Keratinocyte (primary cell): ENCODE measurements around the gene MAP2K5. TPM values are rescaled to one million over a fixed set of nuclear protein-coding genes. Genes with fewer than 3 reads are reported as not detected.
A peak's percentile ranks its signal among the peaks of the same experiment; 100 is the strongest.

Source experiments
- DNase-seq: peaks from one replicate; pipeline ENCODE4 v3.0.0-alpha.2; 2011; ENCODE audit warnings: low read depth, missing footprints, low spot score
- FAIRE-seq: peaks from 2 replicates; lab custom pipeline; 2011; peaks lifted over from hg19 to GRCh38; lab: Jason Lieb, UNC
- H2AFZ ChIP-seq: 2 replicates; pipeline ENCODE4 v1.6.0; 2012; ENCODE audit warnings: low read length, control low read depth, inconsistent platforms; ENCODE audit not compliant: control insufficient read depth
- H3K27ac ChIP-seq: 2 replicates; pipeline ENCODE4 v1.5.1; 2011; ENCODE audit warnings: low read length; ENCODE audit not compliant: control insufficient read depth, insufficient read depth
- H3K27me3 ChIP-seq: 3 replicates; pipeline ENCODE4 v1.6.0; 2011; ENCODE audit warnings: low read length; ENCODE audit not compliant: control insufficient read depth, insufficient read depth; ENCODE audit errors: extremely low read depth
- H3K36me3 ChIP-seq, 2 experiments: 2 replicates in 1 of 2; 3 replicates in 1 of 2; pipeline ENCODE4 v1.5.1; 2011; ENCODE audit warnings: low read length in 2 of 2, mild to moderate bottlenecking in 1 of 2; ENCODE audit not compliant: control insufficient read depth in 2 of 2, insufficient read depth in 2 of 2; ENCODE audit errors: extremely low read depth in 1 of 2
- H3K4me1 ChIP-seq: 3 replicates; pipeline ENCODE4 v1.5.1; 2011; ENCODE audit warnings: low read length; ENCODE audit not compliant: control insufficient read depth, insufficient read depth; ENCODE audit errors: extremely low read depth
- H3K4me2 ChIP-seq: 3 replicates; pipeline ENCODE4 v1.6.0; 2011; ENCODE audit warnings: low read depth, low read length; ENCODE audit not compliant: control insufficient read depth, insufficient read depth; ENCODE audit errors: extremely low read depth
- H3K4me3 ChIP-seq, 3 experiments: fragments of 200-600 bp in 1 of 3; sonication (generic) in 1 of 3; 2 replicates in 2 of 3; 3 replicates in 1 of 3; pipeline ENCODE4 v1.5.1; 2011 to 2016; ENCODE audit warnings: low read length in 3 of 3, mild to moderate bottlenecking in 3 of 3, control low read depth in 2 of 3, inconsistent platforms in 1 of 3, low read depth in 1 of 3, mixed read lengths in 1 of 3, mixed run types in 1 of 3, moderate library complexity in 1 of 3; ENCODE audit not compliant: control insufficient read depth in 2 of 3, insufficient read depth in 2 of 3; ENCODE audit errors: extremely low read depth in 1 of 3
- H3K79me2 ChIP-seq: 2 replicates; pipeline ENCODE4 v1.6.0; 2012; ENCODE audit warnings: low read length; ENCODE audit not compliant: control insufficient read depth, insufficient read depth
- H3K9ac ChIP-seq: 3 replicates; pipeline ENCODE4 v1.6.0; 2011; ENCODE audit warnings: low read length; ENCODE audit not compliant: control insufficient read depth, insufficient read depth; ENCODE audit errors: extremely low read depth
- H3K9me1 ChIP-seq: 3 replicates; pipeline ENCODE4 v1.6.0; 2011; ENCODE audit warnings: low read length; ENCODE audit not compliant: control insufficient read depth, insufficient read depth; ENCODE audit errors: extremely low read depth
- H3K9me3 ChIP-seq: 2 replicates; pipeline ENCODE4 v1.5.1; 2012; ENCODE audit warnings: low read depth, low read length; ENCODE audit not compliant: control insufficient read depth
- H4K20me1 ChIP-seq: 3 replicates; pipeline ENCODE4 v1.6.0; 2011; ENCODE audit warnings: low read length; ENCODE audit not compliant: control insufficient read depth, insufficient read depth; ENCODE audit errors: extremely low read depth
- EZH2 ChIP-seq: IDR thresholded peaks from one replicate; pipeline ENCODE4 v1.6.1; 2012; ENCODE audit warnings: inconsistent platforms, mild to moderate bottlenecking, low read length, moderate library complexity
- dilution Hi-C: fragments of 300-500 bp; cut with MboI; formaldehyde crosslinking; loops from one replicate; pipeline ENCODE4 v1.7.0; 2020; ENCODE audit warnings: low sequenced_read_pairs; ENCODE audit not compliant: extremely low pct_ligation_motif_present
- polyA plus RNA-seq, 5 experiments: library from polyadenylated mRNA; depleted of rRNA in 3 of 5; stranded (reverse) in 3 of 5; stranded (forward) in 1 of 5; unstranded in 1 of 5; fragments of >200 nt; gene quantifications; 1 replicate in 1 of 5; 2 replicates in 3 of 5; 3 replicates in 1 of 5; pipeline versions ENCODE4 v1.2.1 to v1.2.3, GENCODE V29; 2011 to 2012; ENCODE audit warnings: missing spikeins in 2 of 5, low read depth in 1 of 5, low replicate concordance in 1 of 5
- TF ChIP-seq, protein P1 (sequence below), 3 experiments: IDR thresholded peaks in 1 of 3; conservative IDR thresholded peaks in 1 of 3; optimal IDR thresholded peaks in 1 of 3; 2 replicates in 2 of 3; 3 replicates in 1 of 3; pipeline versions ENCODE3 to v1.5.1; 2011; ENCODE audit warnings: low read length in 3 of 3, mild to moderate bottlenecking in 3 of 3, moderate library complexity in 2 of 3, control low read depth in 1 of 3, inconsistent platforms in 1 of 3; ENCODE audit not compliant: insufficient read depth in 2 of 3; ENCODE audit errors: extremely low read depth in 1 of 3

The MAP2K5 gene
- polyA plus RNA-seq, 1 donor (not counting 4 experiments of a cell fraction or from before 2014, with no cell fraction given), result 3.6 TPM

DNA sequence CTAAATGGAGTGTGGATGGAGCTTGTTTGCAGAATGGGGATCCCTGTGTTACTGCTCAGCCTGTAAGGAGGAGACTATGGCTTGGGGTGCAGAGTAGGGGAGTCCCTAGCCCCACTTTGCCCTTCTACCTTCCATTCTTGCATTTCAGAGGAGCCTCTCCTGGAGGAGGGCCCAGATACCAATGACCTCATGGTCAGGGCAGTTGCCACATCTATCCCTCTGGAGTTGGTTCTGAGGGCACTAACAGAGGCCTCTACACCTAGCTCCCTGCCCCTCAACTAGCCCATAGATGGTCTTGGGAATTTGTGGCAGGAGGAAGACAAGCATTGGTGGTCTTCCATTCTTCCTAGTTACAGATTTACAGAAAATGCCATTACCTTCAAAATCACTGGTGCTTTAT lies 288.9 kb downstream of the MAP2K5 start:
- DNase-seq, result no peak
- no peak overlapping the region for H3K4me2 ChIP-seq
- no peak overlapping the region for H3K4me3 ChIP-seq
- H2AFZ ChIP-seq, result no peak overlapping the region
- H3K4me1 ChIP-seq, result peaks cover 17% of the 10 kb centered on the region
- H3K9me1 ChIP-seq, result no peaks in the 10 kb centered on the region
- H3K27me3 ChIP-seq, result peaks cover 97% of the 10 kb centered on the region
- H3K79me2 ChIP-seq, result no peaks in the 10 kb centered on the region
- H3K27ac ChIP-seq, result no peak overlapping the region
- H3K36me3 ChIP-seq, result no peaks in the 10 kb centered on the region
- H4K20me1 ChIP-seq, result peaks cover under 1% of the 10 kb centered on the region
- no peak for FAIRE-seq
- no peaks in the 10 kb centered on the region for H3K9me3 ChIP-seq
- dilution Hi-C loops, result no loop called here
- no peak overlapping the region for H3K9ac ChIP-seq
- TF ChIP-seq, protein P1, sequence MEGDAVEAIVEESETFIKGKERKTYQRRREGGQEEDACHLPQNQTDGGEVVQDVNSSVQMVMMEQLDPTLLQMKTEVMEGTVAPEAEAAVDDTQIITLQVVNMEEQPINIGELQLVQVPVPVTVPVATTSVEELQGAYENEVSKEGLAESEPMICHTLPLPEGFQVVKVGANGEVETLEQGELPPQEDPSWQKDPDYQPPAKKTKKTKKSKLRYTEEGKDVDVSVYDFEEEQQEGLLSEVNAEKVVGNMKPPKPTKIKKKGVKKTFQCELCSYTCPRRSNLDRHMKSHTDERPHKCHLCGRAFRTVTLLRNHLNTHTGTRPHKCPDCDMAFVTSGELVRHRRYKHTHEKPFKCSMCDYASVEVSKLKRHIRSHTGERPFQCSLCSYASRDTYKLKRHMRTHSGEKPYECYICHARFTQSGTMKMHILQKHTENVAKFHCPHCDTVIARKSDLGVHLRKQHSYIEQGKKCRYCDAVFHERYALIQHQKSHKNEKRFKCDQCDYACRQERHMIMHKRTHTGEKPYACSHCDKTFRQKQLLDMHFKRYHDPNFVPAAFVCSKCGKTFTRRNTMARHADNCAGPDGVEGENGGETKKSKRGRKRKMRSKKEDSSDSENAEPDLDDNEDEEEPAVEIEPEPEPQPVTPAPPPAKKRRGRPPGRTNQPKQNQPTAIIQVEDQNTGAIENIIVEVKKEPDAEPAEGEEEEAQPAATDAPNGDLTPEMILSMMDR (optimal IDR thresholded peaks at IDR 0.05 in 1 of 3, IDR thresholded peaks at IDR 0.05 in 1 of 3, conservative IDR thresholded peaks at IDR 0.05 in 1 of 3; ENCODE audit: extremely low read depth in 1 of 3, insufficient read depth in 2 of 3, low read length in 3 of 3), result no peak
- TF ChIP-seq EZH2, result no peak

DNA sequence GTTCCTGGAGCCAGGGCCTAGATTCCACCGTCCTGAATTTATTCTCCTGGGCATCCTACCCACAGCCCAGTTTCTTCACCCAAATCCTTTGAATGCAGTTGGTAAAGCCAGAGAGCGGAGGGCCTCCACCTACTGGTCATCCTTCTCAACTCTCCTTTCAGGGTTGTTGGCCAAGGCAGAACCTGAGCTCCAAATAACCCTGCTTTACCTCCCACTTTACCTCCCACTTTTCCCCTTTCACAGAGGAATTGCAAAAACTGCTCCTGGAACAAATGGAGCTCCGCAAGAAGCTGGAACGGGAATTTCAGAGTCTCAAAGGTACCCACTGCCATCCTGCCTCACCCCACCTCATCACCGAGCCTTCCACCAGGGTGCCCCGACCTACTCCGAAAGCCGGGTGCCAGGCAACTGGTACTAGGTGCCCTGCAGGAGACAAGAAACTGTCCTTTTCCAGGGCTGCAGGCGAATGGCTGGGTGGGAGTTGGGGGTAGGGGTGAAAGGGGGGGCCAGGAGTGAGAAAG lies 289.6 kb downstream of the MAP2K5 start:
- peak; percentile 11 for TF ChIP-seq EZH2
- TF ChIP-seq, protein P1 (optimal IDR thresholded peaks at IDR 0.05 in 1 of 3, IDR thresholded peaks at IDR 0.05 in 1 of 3, conservative IDR thresholded peaks at IDR 0.05 in 1 of 3; ENCODE audit: extremely low read depth in 1 of 3, insufficient read depth in 2 of 3, low read length in 3 of 3), result peak in 1 of 3 experiments; percentile 34
- DNase-seq (no peak), FAIRE-seq (no peak)
- Histone ChIP-seq H3K9me1 (no peaks in the 10 kb centered on the region), H3K79me2 (no peaks in the 10 kb centered on the region), H3K36me3 (no peaks in the 10 kb centered on the region), H3K9ac (no peak overlapping the region), H3K27ac (no peak overlapping the region), H3K27me3 (peaks cover 89% of the 10 kb centered on the region), H2AFZ (no peak overlapping the region), H3K4me2 (no peak overlapping the region), H3K9me3 (no peaks in the 10 kb centered on the region), H3K4me1 (peaks cover 17% of the 10 kb centered on the region), H4K20me1 (no peaks in the 10 kb centered on the region), H3K4me3 (no peak overlapping the region)
- dilution Hi-C loops, result no loop called here
